HG02885 (cell line): ENCODE results near the gene DGKB.

ENCODE experiments used
- ATAC-seq: cut with Tn5 transposase; IDR thresholded peaks from one replicate; pipeline ENCODE4 v1.9.1; 2021; ENCODE audit warnings: mild to moderate bottlenecking; ENCODE audit not compliant: unreplicated experiment, poor library complexity

The DGKB gene

GRCh38 chr7:14622559-14622958 lies 280.0 kb downstream of the DGKB start:
- no peak for ATAC-seq

- no peak for ATAC-seq
Observed at GRCh38 chr7:14606101-14606500, 296.4 kb downstream of the DGKB start.

- no peak for ATAC-seq
Observed at GRCh38 chr7:14604606-14605005, 297.9 kb downstream of the DGKB start.

- no peak for ATAC-seq
Observed at GRCh38 chr7:14602851-14603250, 299.7 kb downstream of the DGKB start.

GRCh38 chr7:14600766-14601367 lies 301.7 kb downstream of the DGKB start:
- no peak for ATAC-seq

GRCh38 chr7:14598978-14599377 lies 303.6 kb downstream of the DGKB start:
- ATAC-seq, result no peak

GRCh38 chr7:14596421-14596820 lies 306.1 kb downstream of the DGKB start:
- ATAC-seq, result no peak

- ATAC-seq, result no peak
Observed at GRCh38 chr7:14590206-14590605, 312.3 kb downstream of the DGKB start.

GRCh38 chr7:14585232-14585631 lies 317.3 kb downstream of the DGKB start:
- no peak for ATAC-seq

- no peak for ATAC-seq
Observed at GRCh38 chr7:14583518-14583917, 319.0 kb downstream of the DGKB start.

GRCh38 chr7:14582010-14582409 lies 320.5 kb downstream of the DGKB start:
- no peak for ATAC-seq

- no peak for ATAC-seq
Observed at GRCh38 chr7:14579971-14580370, 322.6 kb downstream of the DGKB start.

GRCh38 chr7:14576578-14576977 lies 326.0 kb downstream of the DGKB start:
- no peak for ATAC-seq

GRCh38 chr7:14570750-14571607 lies 331.6 kb downstream of the DGKB start:
- no peak for ATAC-seq

GRCh38 chr7:14552060-14552459 lies 350.5 kb downstream of the DGKB start:
- ATAC-seq, result no peak

GRCh38 chr7:14551310-14551709 lies 351.2 kb downstream of the DGKB start:
- ATAC-seq, result no peak

- ATAC-seq, result no peak
Observed at GRCh38 chr7:14542624-14543023, 359.9 kb downstream of the DGKB start.

GRCh38 chr7:14521183-14521582 lies 381.4 kb downstream of the DGKB start:
- ATAC-seq, result no peak

- no peak for ATAC-seq
Observed at GRCh38 chr7:14510268-14510667, 392.3 kb downstream of the DGKB start.

- no peak for ATAC-seq
Observed at GRCh38 chr7:14507617-14508016, 394.9 kb downstream of the DGKB start.

- no peak for ATAC-seq
Observed at GRCh38 chr7:14505906-14506305, 396.6 kb downstream of the DGKB start.

GRCh38 chr7:14504134-14504533 lies 398.4 kb downstream of the DGKB start:
- ATAC-seq, result no peak
